OCI-LY3 (cell line): ENCODE results near the gene DNAL1.
A peak's percentile ranks its signal among the peaks of the same experiment; 100 is the strongest.

ENCODE experiments used
- H2AFZ ChIP-seq: fragments of 200-600, 300-600 bp; shearing (Covaris generic); 2 replicates; pipeline ENCODE4 v1.6.0; 2014; ENCODE audit warnings: antibody characterized with exemption, low read depth, low read length
- H3K27ac ChIP-seq: fragments of 200-600, 300-600 bp; sonication (generic); 2 replicates; pipeline ENCODE4 v1.5.1; 2014; ENCODE audit warnings: mild to moderate bottlenecking, low read length, moderate library complexity, mixed read lengths
- H3K27me3 ChIP-seq: fragments of 200-600, 300-600 bp; sonication (generic); 2 replicates; pipeline ENCODE4 v1.6.1; 2014; ENCODE audit warnings: low read depth, low read length, mixed read lengths
- H3K36me3 ChIP-seq: fragments of 200-600, 300-600 bp; sonication (generic); replicated peaks from 2 replicates; pipeline ENCODE3; 2014; ENCODE audit warnings: low read depth, low read length, mixed read lengths
- H3K4me1 ChIP-seq: fragments of 300-600, 200-600 bp; sonication (generic); 2 replicates; pipeline ENCODE4 v1.6.1; 2014; ENCODE audit warnings: low read length, mixed read lengths
- H3K4me2 ChIP-seq: fragments of 200-600, 300-600 bp; sonication (generic); 2 replicates; pipeline ENCODE4 v1.6.1; 2014; ENCODE audit warnings: low read length, mixed read lengths
- H3K4me3 ChIP-seq: fragments of 300-600, 200-600 bp; sonication (generic); 2 replicates; pipeline ENCODE4 v1.5.1; 2014; ENCODE audit warnings: antibody characterized with exemption, mild to moderate bottlenecking, low read length, moderate library complexity
- H3K79me2 ChIP-seq: fragments of 300-600, 200-600 bp; shearing (Covaris generic); 2 replicates; pipeline ENCODE4 v1.6.1; 2014; ENCODE audit warnings: mild to moderate bottlenecking, low read length, mixed read lengths
- H3K9ac ChIP-seq: fragments of 300-600, 200-600 bp; shearing (Covaris generic); 2 replicates; pipeline ENCODE4 v1.6.0; 2014; ENCODE audit warnings: mild to moderate bottlenecking, low read length, moderate library complexity
- H3K9me3 ChIP-seq: fragments of 200-600, 300-600 bp; shearing (Covaris generic); 2 replicates; pipeline ENCODE4 v1.6.1; 2014; ENCODE audit warnings: low read length, mixed read lengths; ENCODE audit not compliant: insufficient read depth
- H4K20me1 ChIP-seq: fragments of 200-600, 300-600 bp; sonication (generic); 2 replicates; pipeline ENCODE4 v1.6.1; 2016; ENCODE audit warnings: low read length, mixed read lengths; ENCODE audit not compliant: insufficient read depth
- EZH2phosphoT487 ChIP-seq: fragments of 200-600 bp; shearing (Covaris generic); IDR thresholded peaks from 2 replicates; pipeline ENCODE4 v1.6.1; 2018; ENCODE audit warnings: antibody characterized with exemption, mixed run types, low read depth
- TF ChIP-seq, protein P1 (sequence below): fragments of 200-600, 300-600 bp; sonication (generic); IDR thresholded peaks from 2 replicates; pipeline ENCODE4 v1.5.1; 2014; ENCODE audit warnings: antibody characterized with exemption, low read length, low read depth

Gene DNAL1

DNA sequence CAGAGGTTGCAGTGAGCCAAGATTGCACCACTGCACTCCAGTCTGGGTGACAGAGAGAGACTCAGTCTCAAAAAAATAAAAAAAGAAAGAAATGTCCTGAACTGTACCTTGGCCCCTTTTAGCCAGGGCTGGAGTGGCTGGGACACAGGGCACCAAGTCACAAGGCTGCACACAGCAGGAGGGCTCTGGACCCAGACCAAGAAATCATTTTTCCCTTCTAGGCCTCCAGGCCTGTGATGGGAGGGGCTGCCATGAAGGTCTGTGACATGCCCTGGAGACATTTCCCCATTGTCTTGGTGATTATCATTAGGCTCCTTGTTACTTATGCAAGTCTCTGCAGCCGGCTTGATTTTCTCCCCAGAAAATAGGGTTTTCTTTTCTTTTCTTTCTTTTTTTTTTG, 37.5 kb upstream of the DNAL1 start:
- no peak overlapping the region for H3K27ac ChIP-seq
- H3K79me2 ChIP-seq = no peaks in the 10 kb centered on the region
- no peaks in the 10 kb centered on the region for H3K36me3 ChIP-seq
- no peaks in the 10 kb centered on the region for H3K9me3 ChIP-seq
- H4K20me1 ChIP-seq = no peaks in the 10 kb centered on the region
- no peak overlapping the region for H3K4me3 ChIP-seq
- no peak for TF ChIP-seq EZH2phosphoT487
- TF ChIP-seq, protein P1, sequence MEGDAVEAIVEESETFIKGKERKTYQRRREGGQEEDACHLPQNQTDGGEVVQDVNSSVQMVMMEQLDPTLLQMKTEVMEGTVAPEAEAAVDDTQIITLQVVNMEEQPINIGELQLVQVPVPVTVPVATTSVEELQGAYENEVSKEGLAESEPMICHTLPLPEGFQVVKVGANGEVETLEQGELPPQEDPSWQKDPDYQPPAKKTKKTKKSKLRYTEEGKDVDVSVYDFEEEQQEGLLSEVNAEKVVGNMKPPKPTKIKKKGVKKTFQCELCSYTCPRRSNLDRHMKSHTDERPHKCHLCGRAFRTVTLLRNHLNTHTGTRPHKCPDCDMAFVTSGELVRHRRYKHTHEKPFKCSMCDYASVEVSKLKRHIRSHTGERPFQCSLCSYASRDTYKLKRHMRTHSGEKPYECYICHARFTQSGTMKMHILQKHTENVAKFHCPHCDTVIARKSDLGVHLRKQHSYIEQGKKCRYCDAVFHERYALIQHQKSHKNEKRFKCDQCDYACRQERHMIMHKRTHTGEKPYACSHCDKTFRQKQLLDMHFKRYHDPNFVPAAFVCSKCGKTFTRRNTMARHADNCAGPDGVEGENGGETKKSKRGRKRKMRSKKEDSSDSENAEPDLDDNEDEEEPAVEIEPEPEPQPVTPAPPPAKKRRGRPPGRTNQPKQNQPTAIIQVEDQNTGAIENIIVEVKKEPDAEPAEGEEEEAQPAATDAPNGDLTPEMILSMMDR = no peak
- no peak overlapping the region for H3K9ac ChIP-seq
- no peak overlapping the region for H2AFZ ChIP-seq
- no peak overlapping the region for H3K4me2 ChIP-seq
- H3K4me1 ChIP-seq = no peaks in the 10 kb centered on the region
- H3K27me3 ChIP-seq = peaks cover 11% of the 10 kb centered on the region

GRCh38 chr14:73610687-73611086, 34.1 kb upstream of the DNAL1 start:
- peaks cover 15% of the 10 kb centered on the region for H3K27me3 ChIP-seq
- no peak for TF ChIP-seq EZH2phosphoT487
- H3K27ac ChIP-seq = no peak overlapping the region
- no peaks in the 10 kb centered on the region for H3K9me3 ChIP-seq
- H3K4me2 ChIP-seq = no peak overlapping the region
- H3K9ac ChIP-seq = no peak overlapping the region
- no peak overlapping the region for H2AFZ ChIP-seq
- no peaks in the 10 kb centered on the region for H3K36me3 ChIP-seq
- H3K4me1 ChIP-seq = no peaks in the 10 kb centered on the region; the same call in 1 of the 2 replicates
- H3K79me2 ChIP-seq = no peaks in the 10 kb centered on the region
- no peaks in the 10 kb centered on the region for H4K20me1 ChIP-seq
- H3K4me3 ChIP-seq = no peak overlapping the region

DNA sequence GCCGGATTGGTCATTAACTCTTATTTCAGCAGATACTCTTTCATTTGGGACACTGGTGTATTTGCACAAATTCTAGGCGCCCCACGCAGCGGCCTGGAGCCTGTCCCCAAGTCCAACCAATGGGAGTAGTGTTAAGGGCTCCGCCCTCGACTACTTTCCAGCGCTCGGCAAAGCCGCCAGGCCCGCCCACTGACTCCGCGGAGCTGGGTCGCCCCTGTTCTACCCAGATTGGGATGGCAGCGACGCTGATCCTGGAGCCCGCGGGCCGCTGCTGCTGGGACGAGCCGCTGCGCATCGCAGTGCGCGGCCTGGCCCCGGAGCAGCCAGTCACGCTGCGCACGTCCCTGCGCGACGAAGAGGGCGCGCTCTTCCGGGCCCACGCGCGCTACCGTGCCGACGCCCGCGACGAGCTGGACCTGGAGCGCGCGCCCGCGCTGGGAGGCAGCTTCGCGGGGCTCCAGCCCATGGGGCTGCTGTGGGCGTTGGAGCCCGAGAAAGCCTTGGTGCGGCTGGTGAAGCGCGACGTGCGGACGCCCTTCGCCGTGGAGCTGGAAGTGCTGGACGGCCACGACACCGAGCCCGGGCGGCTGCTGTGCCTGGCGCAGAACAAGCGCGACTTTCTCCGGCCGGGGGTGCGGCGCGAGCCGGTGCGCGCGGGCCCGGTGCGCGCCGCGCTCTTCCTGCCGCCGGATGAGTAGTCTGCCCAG, 32.3 kb upstream of the DNAL1 start, which contains the start of gene ACOT6:
Gene ACOT6 (plus strand): TSS at position 179 of the 707 bp plus-strand sequence. CDS start 55 bp downstream, at position 234.
- peak within 1 kb of the TSS; percentile 54 for H3K9ac ChIP-seq
- H3K4me3 ChIP-seq = peak within 1 kb of the TSS; percentile 81
- H2AFZ ChIP-seq = peak within 1 kb of the TSS; percentile 90
- H3K36me3 ChIP-seq = no peaks in the 10 kb centered on the region
- no peaks in the 10 kb centered on the region for H4K20me1 ChIP-seq
- TF ChIP-seq, protein P1 = no peak
- no peak for TF ChIP-seq EZH2phosphoT487
- H3K4me2 ChIP-seq = peak within 1 kb of the TSS; percentile 65
- H3K27ac ChIP-seq = no peak within 1 kb of the TSS
- peaks cover 15% of the 10 kb centered on the region for H3K27me3 ChIP-seq
- no peaks in the 10 kb centered on the region for H3K79me2 ChIP-seq
- H3K4me1 ChIP-seq = no peaks in the 10 kb centered on the region; the same call in 1 of the 2 replicates
- no peaks in the 10 kb centered on the region for H3K9me3 ChIP-seq

GRCh38 chr14:73613046-73613383, 31.8 kb upstream of the DNAL1 start:
- H3K4me1 ChIP-seq = no peaks in the 10 kb centered on the region; the same call in 1 of the 2 replicates
- H3K4me3 ChIP-seq = peak overlapping the region; percentile 81
- no peak for TF ChIP-seq EZH2phosphoT487
- TF ChIP-seq, protein P1 = no peak
- H3K9me3 ChIP-seq = no peaks in the 10 kb centered on the region
- H3K4me2 ChIP-seq = peak overlapping the region; percentile 65
- peak overlapping the region; percentile 90 for H2AFZ ChIP-seq
- H3K36me3 ChIP-seq = no peaks in the 10 kb centered on the region
- no peak overlapping the region for H3K27ac ChIP-seq
- peaks cover 15% of the 10 kb centered on the region for H3K27me3 ChIP-seq
- H4K20me1 ChIP-seq = no peaks in the 10 kb centered on the region
- H3K79me2 ChIP-seq = no peaks in the 10 kb centered on the region
- H3K9ac ChIP-seq = peak overlapping the region; percentile 54
